K562 (cell line): ENCODE measurements around the gene ACTL8.

Source experiments
- CBX8 ChIP-seq: fragments of 200-600 bp; sonication (generic); IDR thresholded peaks from 2 replicates; pipeline ENCODE4 v1.6.1; 2012; ENCODE audit warnings: borderline replicate concordance, mixed run types, low read depth, mild to moderate bottlenecking, moderate library complexity, mixed read lengths, low read length, control low read depth, inconsistent platforms; ENCODE audit not compliant: poor library complexity, severe bottlenecking; ENCODE audit errors: extremely low read depth
- CEBPZ ChIP-seq: fragments of 150-350 bp; IDR thresholded peaks from 2 replicates; pipeline ENCODE4 v1.6.1; 2014; ENCODE audit warnings: low read depth, mild to moderate bottlenecking, low read length, borderline replicate concordance
- CTCF ChIP-seq, 3 experiments: IDR thresholded peaks in 2 of 3; conservative IDR thresholded peaks in 1 of 3; 2 replicates each; pipeline ENCODE4 v1.5.1; 2011 to 2012; ENCODE audit warnings: low read length in 3 of 3, mild to moderate bottlenecking in 3 of 3, control low read depth in 2 of 3, improper control_type of control experiment in 1 of 3, inconsistent platforms in 1 of 3, low read depth in 1 of 3, mixed read lengths in 1 of 3, moderate library complexity in 1 of 3; ENCODE audit not compliant: insufficient read depth in 2 of 3
- E2F5 ChIP-seq: sonication (generic); formaldehyde crosslinking; IDR thresholded peaks from 2 replicates; pipeline ENCODE4 v1.8.0; 2022; ENCODE audit warnings: mild to moderate bottlenecking, missing genetic modification reagents
- EGR1 ChIP-seq: fragments of 450-650 bp; conservative IDR thresholded peaks from 2 replicates; pipeline ENCODE4 v1.6.1; 2017; ENCODE audit warnings: mild to moderate bottlenecking
- LCOR ChIP-seq: sonication (generic); formaldehyde crosslinking; IDR thresholded peaks from 2 replicates; pipeline ENCODE4 v1.8.0; 2022; ENCODE audit warnings: mild to moderate bottlenecking, missing genetic modification reagents
- MAX ChIP-seq: sonication (generic); formaldehyde crosslinking; IDR thresholded peaks from 2 replicates; pipeline ENCODE4 v1.9.0; 2022; ENCODE audit warnings: mild to moderate bottlenecking, missing genetic modification reagents
- TARDBP ChIP-seq: fragments of 450-650 bp; IDR thresholded peaks from 2 replicates; pipeline ENCODE4 v1.6.1; 2016

GRCh38 chr1:17777818-17778217, 22.7 kb downstream of the ACTL8 start:
- TF ChIP-seq CBX8: no peak
- TF ChIP-seq MAX: no peak
- no peak for TF ChIP-seq E2F5 (CRISPR knock-in tag)
- TF ChIP-seq TARDBP: no peak
- TF ChIP-seq CTCF (IDR thresholded peaks at IDR 0.05 in 2 of 3, conservative IDR thresholded peaks at IDR 0.05 in 1 of 3; ENCODE audit: insufficient read depth in 2 of 3, low read depth in 1 of 3, low read length in 3 of 3): no peak
- TF ChIP-seq EGR1: no peak
- no peak for TF ChIP-seq CEBPZ
- TF ChIP-seq LCOR: no peak
